Neural crest cell (in vitro differentiated cells): ENCODE data around the gene GMFB. TPM values are rescaled to one million over a fixed set of nuclear protein-coding genes. Genes with fewer than 3 reads are reported as not detected.
A peak's percentile ranks its signal among the peaks of the same experiment; 100 is the strongest.

ENCODE experiments used
- DNase-seq: peaks from one replicate; pipeline ENCODE4 v3.0.0; 2021; ENCODE audit warnings: low read depth, mixed read lengths, low spot score
- H3K27ac Mint-ChIP-seq: one replicate; pipeline ENCODE4 v1.8.0; 2021; ENCODE audit warnings: mild to moderate bottlenecking, mixed read lengths; ENCODE audit not compliant: unreplicated experiment
- H3K27me3 Mint-ChIP-seq: 2 replicates; pipeline ENCODE4 v1.8.0; 2021; ENCODE audit warnings: low read depth, mild to moderate bottlenecking, mixed read lengths
- H3K36me3 Mint-ChIP-seq: 2 replicates; pipeline ENCODE4 v1.8.0; 2021; ENCODE audit warnings: low read depth, mild to moderate bottlenecking, mixed read lengths
- H3K4me1 Mint-ChIP-seq: 2 replicates; pipeline ENCODE4 v1.8.0; 2021; ENCODE audit warnings: mixed read lengths
- H3K4me3 Mint-ChIP-seq: one replicate; pipeline ENCODE4 v1.8.0; 2021; ENCODE audit warnings: mild to moderate bottlenecking, mixed read lengths
- H3K9me3 Mint-ChIP-seq: 2 replicates; pipeline ENCODE4 v1.8.0; 2021; ENCODE audit warnings: mixed read lengths
- total RNA-seq: library from RNA; stranded (reverse); gene quantifications from 2 replicates; pipeline ENCODE4 v1.2.1, GENCODE V29; 2021
- TF ChIP-seq, protein P1 (sequence below): fragments of 200-600 bp; sonication (generic); conservative IDR thresholded peaks from 2 replicates; pipeline ENCODE4 v1.5.0; 2021; ENCODE audit warnings: antibody characterized with exemption, mild to moderate bottlenecking

Gene GMFB
- total RNA-seq, 1 donor from 2014 or later = 68.5 TPM

DNA sequence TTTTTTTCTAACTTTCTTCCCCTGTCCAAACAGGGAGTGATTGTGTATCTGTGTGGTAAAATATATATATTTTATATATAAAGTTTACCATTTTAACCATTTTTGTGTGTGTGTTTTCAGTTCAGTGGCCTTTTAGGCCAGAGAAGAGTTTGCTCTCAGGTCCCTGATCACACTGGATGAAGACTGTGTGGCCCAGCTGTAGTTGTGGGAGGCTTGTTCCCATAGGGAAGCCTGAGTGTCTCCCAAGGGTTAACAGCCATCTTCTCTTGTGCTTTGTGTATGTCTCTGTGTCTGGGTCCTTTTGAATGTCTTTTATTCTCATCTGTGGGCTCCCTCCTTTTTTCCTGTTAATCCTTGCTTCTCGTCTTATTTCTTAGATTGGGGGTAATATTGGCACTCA is 44.3 kb upstream of the GMFB start:
- Mint-ChIP-seq H3K36me3 (peaks cover 5% of the 10 kb centered on the region), H3K27ac (no peak overlapping the region), H3K9me3 (peaks cover 2% of the 10 kb centered on the region), H3K4me1 (peaks cover 13% of the 10 kb centered on the region), H3K27me3 (no peaks in the 10 kb centered on the region), H3K4me3 (no peak overlapping the region)
- DNase-seq = no peak
- TF ChIP-seq, protein P1, sequence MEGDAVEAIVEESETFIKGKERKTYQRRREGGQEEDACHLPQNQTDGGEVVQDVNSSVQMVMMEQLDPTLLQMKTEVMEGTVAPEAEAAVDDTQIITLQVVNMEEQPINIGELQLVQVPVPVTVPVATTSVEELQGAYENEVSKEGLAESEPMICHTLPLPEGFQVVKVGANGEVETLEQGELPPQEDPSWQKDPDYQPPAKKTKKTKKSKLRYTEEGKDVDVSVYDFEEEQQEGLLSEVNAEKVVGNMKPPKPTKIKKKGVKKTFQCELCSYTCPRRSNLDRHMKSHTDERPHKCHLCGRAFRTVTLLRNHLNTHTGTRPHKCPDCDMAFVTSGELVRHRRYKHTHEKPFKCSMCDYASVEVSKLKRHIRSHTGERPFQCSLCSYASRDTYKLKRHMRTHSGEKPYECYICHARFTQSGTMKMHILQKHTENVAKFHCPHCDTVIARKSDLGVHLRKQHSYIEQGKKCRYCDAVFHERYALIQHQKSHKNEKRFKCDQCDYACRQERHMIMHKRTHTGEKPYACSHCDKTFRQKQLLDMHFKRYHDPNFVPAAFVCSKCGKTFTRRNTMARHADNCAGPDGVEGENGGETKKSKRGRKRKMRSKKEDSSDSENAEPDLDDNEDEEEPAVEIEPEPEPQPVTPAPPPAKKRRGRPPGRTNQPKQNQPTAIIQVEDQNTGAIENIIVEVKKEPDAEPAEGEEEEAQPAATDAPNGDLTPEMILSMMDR = no peak

DNA sequence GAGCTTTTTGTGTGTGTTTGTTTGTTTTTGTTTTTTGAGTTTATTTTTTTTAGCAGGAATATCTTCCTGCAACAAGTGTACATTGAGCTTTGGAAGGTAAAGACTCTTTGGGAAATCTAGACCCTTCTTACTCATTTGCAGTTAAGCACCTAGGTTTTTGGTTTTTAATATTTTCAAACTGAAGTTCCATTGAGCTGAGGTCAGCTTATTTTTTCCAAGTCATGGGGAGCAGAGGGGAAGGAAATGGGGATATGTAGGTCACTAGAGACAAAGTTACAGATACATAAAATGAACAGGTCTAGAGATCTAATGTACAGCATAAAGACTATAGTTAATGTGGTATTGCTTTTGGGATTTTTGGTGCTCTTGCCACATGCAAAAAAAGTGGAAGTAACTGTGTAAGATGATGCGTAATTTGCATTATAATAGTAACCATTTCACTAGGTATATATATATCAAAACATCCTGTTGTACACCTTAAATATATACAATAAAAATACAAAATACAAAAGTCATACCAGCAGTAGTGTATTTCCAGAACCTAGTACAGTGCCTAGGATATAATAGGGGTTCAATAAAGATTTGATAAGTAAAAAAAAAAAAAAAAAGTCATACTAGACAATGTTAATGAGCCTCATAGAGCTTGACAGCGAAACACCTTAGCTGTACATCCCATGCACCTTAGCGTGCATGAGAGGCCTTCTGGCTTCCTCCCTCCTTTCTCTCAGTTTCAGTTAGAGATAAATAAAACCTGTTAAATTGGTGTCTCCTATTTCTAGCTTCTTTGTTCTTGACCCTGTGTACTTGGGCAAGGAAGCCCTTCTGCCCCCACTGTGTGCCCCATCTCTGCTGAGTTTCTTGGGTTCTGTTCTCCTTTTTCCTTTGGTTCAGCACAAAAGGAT is 43.6 kb upstream of the GMFB start:
- Mint-ChIP-seq H3K27me3 (no peaks in the 10 kb centered on the region), H3K4me3 (no peak overlapping the region), H3K9me3 (peaks cover 2% of the 10 kb centered on the region), H3K36me3 (peaks cover 5% of the 10 kb centered on the region), H3K4me1 (peaks cover 13% of the 10 kb centered on the region), H3K27ac (peak overlapping the region; percentile 75)
- TF ChIP-seq, protein P1 = no peak
- DNase-seq = no peak

DNA sequence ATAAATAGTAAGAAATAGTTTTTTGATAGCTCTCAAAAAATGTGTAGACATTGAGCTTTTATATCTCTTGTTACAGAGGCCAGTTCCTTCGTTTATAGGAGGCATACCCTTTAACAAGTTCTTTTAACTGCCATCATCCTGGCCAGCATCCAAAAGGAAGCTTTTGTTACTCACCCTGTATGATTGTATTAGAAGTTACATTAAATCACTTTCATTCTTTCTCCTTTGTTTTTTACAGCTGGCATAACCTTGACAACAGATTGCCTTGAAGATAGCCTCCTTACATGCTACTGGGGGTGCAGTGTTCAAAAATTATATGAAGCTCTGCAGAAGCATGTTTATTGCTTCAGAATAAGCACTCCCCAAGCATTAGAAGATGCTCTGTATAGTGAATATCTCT is 41.0 kb upstream of the GMFB start:
- Mint-ChIP-seq H3K4me1 (peaks cover 22% of the 10 kb centered on the region), H3K9me3 (no peaks in the 10 kb centered on the region), H3K4me3 (no peak overlapping the region), H3K36me3 (no peaks in the 10 kb centered on the region), H3K27ac (no peak overlapping the region), H3K27me3 (no peaks in the 10 kb centered on the region)
- TF ChIP-seq, protein P1 = no peak
- no peak for DNase-seq

DNA sequence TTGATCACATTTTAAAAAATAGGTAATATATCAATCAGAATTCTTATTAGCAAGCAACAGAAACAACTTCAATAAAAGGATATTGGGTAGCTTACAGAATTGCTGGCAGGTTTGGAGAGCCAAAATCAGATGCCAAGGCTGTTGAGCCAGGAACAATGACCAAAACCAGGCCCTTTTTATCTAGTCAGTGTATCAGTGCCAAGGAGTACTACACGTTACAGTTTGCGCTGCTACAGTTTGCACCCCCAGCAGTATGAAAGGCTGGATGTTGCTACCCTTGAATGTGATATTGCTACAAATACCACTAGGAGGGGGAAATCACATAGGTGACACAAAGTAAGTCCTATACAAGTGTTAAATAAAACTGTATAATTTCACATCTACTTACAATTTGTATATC is 40.2 kb upstream of the GMFB start:
- Mint-ChIP-seq H3K27ac (no peak overlapping the region), H3K27me3 (no peaks in the 10 kb centered on the region)

DNA sequence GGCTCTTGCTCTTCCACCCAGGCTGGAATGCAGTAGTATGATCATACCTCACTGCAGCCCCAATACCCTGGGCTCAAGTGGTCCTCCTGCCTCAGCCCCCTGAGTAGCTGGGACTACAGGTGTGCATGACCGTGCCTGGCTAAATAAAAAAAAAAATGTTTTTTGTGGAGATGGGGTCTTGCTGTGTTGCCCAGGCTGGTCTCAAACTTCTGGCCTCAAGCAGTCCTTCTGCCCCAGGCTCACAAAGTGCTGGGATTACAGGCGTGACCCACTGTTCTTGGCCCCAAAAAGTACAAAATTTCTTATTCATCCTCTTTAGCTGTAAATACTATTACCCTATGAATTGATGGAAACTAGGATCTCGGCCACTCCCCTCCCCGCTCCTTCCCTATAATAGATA is 35.6 kb upstream of the GMFB start:
- Mint-ChIP-seq H3K36me3 (peaks cover 4% of the 10 kb centered on the region), H3K4me1 (peaks cover 29% of the 10 kb centered on the region), H3K4me3 (no peak overlapping the region), H3K27ac (no peak overlapping the region), H3K9me3 (no peaks in the 10 kb centered on the region), H3K27me3 (no peaks in the 10 kb centered on the region)
- TF ChIP-seq, protein P1 = no peak
- no peak for DNase-seq

More for the DNA sequence above, 40.2 kb upstream of the GMFB start:
- Mint-ChIP-seq H3K4me1 (peaks cover 27% of the 10 kb centered on the region), H3K36me3 (no peaks in the 10 kb centered on the region), H3K4me3 (no peak overlapping the region), H3K9me3 (no peaks in the 10 kb centered on the region)
- no peak for DNase-seq
- TF ChIP-seq, protein P1 = no peak
